ENCODE measurements around the gene VPS8.

Gene VPS8

GRCh38 chr3:184832903-184833302 is 20.9 kb downstream of the VPS8 start:
- no peak for TF ChIP-seq CTCF (IDR thresholded peaks at IDR 0.05; ENCODE audit: insufficient read depth, low read length, poor library complexity, severe bottlenecking)
- Histone ChIP-seq H3K27me3 (replicated peaks; ENCODE audit: control insufficient read depth, insufficient read depth, low read length) (no peaks in the 10 kb centered on the region), H3K4me3 (replicated peaks; ENCODE audit: low read depth, low read length) (no peak overlapping the region), H3K36me3 (ENCODE audit: control insufficient read depth, insufficient read depth, low read length) (no peaks in the 10 kb centered on the region; the same call in 1 of the 2 replicates)
- DNase-seq (ENCODE audit: extremely low read depth, insufficient read length): no peak

DNA sequence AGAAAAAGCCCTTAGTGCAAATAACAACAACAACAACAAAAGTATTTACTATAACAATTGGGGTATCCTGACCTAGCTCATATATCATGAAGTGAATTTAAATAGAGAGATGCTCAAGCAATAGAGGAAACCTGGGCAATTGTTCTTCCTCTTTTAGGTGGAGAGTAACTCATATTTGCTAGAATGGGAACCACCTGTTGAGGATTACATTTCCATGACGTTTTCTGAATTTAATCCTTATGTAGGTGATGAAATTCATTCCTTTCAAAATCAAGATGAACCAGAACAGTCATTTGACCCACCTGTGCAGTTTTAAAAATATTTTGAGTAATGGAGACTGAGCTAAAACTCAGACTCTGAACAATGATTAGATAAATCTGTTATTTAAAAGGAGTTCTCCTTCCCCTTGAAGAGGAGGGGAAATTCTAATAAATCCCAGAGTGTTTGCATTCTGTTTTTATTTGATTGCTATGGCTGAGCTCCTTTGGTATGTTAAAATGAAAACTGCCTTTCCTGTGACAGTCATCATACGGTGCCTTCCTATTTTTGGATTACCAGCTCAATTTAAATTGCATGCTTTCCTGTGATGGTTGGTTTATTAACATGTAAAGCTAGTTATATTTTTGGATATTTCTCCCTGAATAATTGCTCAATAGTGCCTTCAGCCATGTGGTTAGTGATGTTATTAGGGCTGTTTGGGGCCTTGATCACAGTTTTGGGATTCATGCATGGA is 24.3 kb downstream of the VPS8 start:
- no peak for TF ChIP-seq CTCF (IDR thresholded peaks at IDR 0.05; ENCODE audit: insufficient read depth, low read length, poor library complexity, severe bottlenecking)
- no peak for DNase-seq (ENCODE audit: extremely low read depth, insufficient read length)
- Histone ChIP-seq H3K27me3 (replicated peaks; ENCODE audit: control insufficient read depth, insufficient read depth, low read length) (no peaks in the 10 kb centered on the region), H3K36me3 (ENCODE audit: control insufficient read depth, insufficient read depth, low read length) (no peaks in the 10 kb centered on the region; the same call in 1 of the 2 replicates), H3K4me3 (replicated peaks; ENCODE audit: low read depth, low read length) (no peak overlapping the region)

GRCh38 chr3:184842433-184842832 is 30.5 kb downstream of the VPS8 start:
- DNase-seq (ENCODE audit: extremely low read depth, insufficient read length): no peak
- H3K27me3 ChIP-seq (replicated peaks; ENCODE audit: control insufficient read depth, insufficient read depth, low read length): no peaks in the 10 kb centered on the region
- no peaks in the 10 kb centered on the region for H3K36me3 ChIP-seq (ENCODE audit: control insufficient read depth, insufficient read depth, low read length)
- TF ChIP-seq CTCF (IDR thresholded peaks at IDR 0.05; ENCODE audit: insufficient read depth, low read length, poor library complexity, severe bottlenecking): no peak
- no peak overlapping the region for H3K4me3 ChIP-seq (replicated peaks; ENCODE audit: low read depth, low read length)

DNA sequence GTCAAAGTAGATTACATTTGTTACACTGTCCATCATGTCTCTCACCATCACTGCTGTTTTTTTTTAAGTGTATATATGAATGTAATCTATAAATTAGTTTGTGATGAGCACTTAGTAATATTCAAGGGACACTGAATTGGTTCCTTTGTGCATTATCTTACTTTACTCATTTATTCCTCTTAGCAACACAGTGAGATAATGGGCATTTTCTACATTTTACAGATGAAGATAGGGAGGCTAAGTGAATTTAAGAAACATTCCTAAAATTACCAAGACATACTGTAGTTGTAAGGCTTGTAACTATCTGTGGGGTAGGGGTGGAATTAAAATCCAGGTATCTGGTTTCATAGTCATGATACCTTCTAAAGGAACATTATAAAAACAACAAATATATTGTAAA is 33.9 kb downstream of the VPS8 start:
- no peak for DNase-seq (ENCODE audit: extremely low read depth, insufficient read length)
- no peaks in the 10 kb centered on the region for H3K27me3 ChIP-seq (replicated peaks; ENCODE audit: control insufficient read depth, insufficient read depth, low read length)
- no peak for TF ChIP-seq CTCF (IDR thresholded peaks at IDR 0.05; ENCODE audit: insufficient read depth, low read length, poor library complexity, severe bottlenecking)
- no peaks in the 10 kb centered on the region for H3K36me3 ChIP-seq (ENCODE audit: control insufficient read depth, insufficient read depth, low read length)
- H3K4me3 ChIP-seq (replicated peaks; ENCODE audit: low read depth, low read length): no peak overlapping the region

DNA sequence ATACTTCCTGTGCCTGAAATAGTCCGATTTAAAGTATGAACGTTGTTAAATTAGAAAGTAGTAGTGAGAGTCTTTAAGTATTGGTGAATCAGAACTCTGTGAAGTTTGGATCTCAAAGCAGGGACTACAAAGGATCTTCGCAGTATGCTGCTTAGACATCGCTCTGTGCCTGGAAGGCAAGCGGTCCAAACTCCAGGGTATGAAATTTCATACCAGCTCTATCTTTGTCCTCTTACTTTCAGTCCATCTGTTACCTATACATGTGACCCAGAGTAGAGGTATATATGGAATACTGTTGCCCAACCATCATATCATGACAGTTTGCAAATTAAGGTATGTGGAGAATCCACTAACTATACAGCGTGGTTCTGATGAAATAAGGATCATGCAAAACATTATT is 34.5 kb downstream of the VPS8 start:
- DNase-seq (ENCODE audit: extremely low read depth, insufficient read length): no peak
- TF ChIP-seq CTCF (IDR thresholded peaks at IDR 0.05; ENCODE audit: insufficient read depth, low read length, poor library complexity, severe bottlenecking): no peak
- Histone ChIP-seq H3K27me3 (replicated peaks; ENCODE audit: control insufficient read depth, insufficient read depth, low read length) (no peaks in the 10 kb centered on the region), H3K4me3 (replicated peaks; ENCODE audit: low read depth, low read length) (no peak overlapping the region), H3K36me3 (ENCODE audit: control insufficient read depth, insufficient read depth, low read length) (no peaks in the 10 kb centered on the region)

DNA sequence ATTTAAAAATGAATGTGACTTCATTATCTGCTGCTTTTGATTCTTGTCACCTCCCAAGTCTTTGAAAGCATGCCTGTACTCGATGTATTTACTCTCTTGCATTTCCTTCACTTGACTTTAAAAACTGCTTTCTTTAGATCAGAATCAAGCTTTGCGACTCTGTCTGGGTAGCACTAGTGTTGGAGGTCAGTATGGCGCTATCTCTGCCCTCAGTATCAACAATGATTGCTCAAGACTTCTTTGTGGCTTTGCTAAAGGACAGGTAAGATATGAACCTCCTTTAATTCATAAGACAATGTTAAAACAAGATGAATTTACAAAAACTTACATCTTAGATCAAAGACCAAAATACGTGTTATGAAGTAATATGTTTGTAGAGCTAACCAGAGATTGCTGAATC is 37.0 kb downstream of the VPS8 start:
- no peak overlapping the region for H3K4me3 ChIP-seq (replicated peaks; ENCODE audit: low read depth, low read length)
- TF ChIP-seq CTCF (IDR thresholded peaks at IDR 0.05; ENCODE audit: insufficient read depth, low read length, poor library complexity, severe bottlenecking): no peak

More for the DNA sequence above, 37.0 kb downstream of the VPS8 start:
- DNase-seq (ENCODE audit: extremely low read depth, insufficient read length): no peak
- no peaks in the 10 kb centered on the region for H3K27me3 ChIP-seq (replicated peaks; ENCODE audit: control insufficient read depth, insufficient read depth, low read length)
- no peaks in the 10 kb centered on the region for H3K36me3 ChIP-seq (ENCODE audit: control insufficient read depth, insufficient read depth, low read length)
